Stimulated activated naive CD4-positive, alpha-beta T cell (primary cell): ENCODE measurements around the gene VCAN.

ENCODE experiments used
- DNase-seq, 6 experiments: peaks; one replicate each; lab custom pipeline; 2025; lab: John Stamatoyannopoulos, UW

Gene VCAN

GRCh38 chr5:83467371-83468035 is 4.0 kb upstream of the VCAN start:
- no peak for DNase-seq

DNA sequence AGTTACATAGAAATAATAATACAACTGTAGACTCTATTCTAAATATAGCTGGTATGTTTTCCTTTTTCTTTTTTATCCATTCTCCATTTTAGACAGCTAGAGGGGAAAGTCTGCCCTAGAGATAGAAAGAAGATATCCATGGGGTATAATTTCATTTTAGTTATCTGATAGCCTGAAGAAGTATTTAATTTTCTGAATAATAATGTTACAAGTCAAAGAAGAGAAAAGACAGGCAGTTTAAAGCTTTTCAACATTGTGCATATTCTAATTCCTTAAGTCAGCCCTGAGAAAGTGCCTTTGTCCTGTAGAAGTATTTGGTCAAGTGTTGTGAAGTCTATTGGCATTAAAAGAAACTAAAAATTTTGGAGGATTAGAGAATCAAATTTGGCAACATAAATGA is 2.5 kb upstream of the VCAN start:
- DNase-seq: no peak

DNA sequence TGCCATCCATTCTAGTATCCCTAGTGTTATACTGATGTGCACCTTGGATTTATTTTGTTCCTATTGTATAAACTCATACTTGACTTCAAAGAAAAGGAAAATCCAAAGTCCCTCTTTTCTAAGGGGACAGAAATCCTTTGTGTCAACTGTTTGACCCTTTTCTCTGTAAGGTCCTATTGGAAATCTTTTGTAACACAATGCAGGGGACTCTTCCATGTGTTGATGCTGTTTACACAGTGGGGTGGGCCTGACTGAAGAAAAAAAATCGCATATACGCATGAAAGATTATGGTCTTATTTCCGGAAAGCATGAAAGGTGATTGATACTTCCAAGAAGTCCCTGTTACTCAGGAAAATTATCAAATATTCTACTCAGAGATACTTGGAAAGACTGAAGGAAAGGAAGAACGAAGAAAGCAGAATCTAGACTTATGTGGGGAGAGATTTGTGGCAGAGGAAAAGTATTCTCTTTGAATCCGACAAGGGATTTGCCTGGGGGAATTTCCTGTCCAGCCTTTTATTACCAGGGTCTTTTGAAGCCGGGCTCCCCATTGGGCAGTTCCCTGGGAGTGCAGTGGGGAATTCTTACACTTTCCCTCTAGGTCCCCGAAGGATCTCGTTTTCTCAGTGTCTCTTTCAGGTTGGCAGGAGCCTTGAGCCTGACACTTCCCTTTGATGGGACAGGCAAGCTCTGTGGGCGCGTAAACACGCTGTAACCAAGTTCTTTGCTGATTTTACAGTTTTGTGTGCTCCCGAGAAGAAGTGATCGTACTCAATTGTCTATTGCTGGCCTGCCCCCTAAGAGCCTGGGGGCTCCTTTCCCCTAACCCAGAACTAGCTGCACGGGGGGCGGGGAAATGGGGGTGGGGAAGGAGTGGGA is 779 bp upstream of the VCAN start:
- no peak for DNase-seq

GRCh38 chr5:83472213-83472507 is 616 bp downstream of the VCAN start:
- DNase-seq: no peak

DNA sequence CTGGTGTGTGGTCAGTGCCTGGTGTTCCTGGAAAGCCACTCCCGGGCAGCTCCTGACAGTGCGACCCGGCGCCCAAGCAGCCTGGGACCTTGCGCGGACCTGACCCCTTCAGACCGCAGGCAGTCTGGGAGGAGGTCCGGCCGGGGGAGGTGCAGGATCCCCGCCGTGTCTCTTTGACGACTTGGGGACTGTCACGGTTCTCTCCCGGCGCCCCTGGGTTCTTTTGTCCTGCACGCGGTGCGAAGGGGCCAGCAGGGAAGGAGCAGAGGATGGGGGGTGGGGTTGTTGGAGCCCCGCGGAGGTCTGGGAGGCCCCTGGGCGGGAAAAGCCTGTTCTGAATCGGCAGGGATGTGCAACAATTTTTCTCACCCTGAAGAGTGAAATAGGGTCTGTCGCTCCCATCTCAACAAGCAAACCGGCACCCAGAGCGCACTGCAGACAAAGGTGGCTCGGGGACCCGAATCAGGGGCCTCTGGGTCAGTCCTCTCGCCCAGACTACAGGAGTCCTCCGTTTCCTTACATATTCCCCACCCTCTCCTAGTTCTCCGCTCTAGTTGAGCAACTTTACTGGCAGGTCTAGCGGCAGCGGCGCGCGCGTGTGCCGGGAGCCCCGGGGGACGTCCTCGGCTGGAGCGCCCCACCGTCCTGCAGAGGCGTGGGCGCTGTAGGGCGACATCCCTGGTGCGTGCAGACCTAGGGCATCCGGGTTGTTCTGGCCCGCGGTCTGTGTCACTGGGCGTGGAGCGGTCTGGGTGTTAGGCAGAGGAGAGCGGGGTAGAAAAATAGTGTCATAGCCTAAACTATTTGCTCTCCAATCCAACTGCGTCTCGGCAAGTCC is 1.2 kb downstream of the VCAN start:
- DNase-seq: no peak

- DNase-seq: peak in 3 of 6 experiments; percentile 14 to 39 (median 28)
These were observed 2.0 kb downstream of the VCAN start for GRCh38 chr5:83473346-83474160.

DNA sequence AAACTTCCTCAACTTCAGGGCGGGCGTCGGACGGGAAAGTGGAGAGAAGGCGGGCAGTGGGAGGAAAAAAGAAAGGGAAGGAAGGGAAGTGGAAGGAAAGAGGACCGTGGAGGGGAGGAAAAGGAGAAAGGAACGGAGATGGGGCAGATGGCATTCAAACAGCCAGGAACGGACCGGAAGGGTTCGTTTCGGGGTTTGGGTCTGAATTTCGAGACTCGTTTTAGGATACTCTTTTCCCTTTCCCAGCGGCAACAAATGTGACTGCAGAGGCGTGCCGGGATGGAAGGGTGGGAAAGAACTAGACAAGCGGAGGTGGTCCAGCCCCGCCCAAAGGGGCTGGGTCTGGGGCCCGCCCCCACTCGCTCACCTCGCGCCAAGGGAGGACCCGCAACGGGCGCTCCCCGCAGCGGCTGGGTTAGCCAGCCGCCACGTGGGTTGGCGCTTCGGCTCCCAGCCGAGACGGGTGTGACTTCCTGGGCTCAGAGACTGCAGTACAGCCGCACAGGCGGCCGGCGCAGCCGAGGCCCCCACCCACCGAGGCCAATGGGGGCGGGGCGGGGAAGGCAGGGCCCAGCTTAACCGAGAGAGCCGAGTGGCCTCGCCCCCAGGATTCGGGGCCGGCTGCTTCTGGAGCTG is 2.7 kb downstream of the VCAN start:
- DNase-seq: no peak

DNA sequence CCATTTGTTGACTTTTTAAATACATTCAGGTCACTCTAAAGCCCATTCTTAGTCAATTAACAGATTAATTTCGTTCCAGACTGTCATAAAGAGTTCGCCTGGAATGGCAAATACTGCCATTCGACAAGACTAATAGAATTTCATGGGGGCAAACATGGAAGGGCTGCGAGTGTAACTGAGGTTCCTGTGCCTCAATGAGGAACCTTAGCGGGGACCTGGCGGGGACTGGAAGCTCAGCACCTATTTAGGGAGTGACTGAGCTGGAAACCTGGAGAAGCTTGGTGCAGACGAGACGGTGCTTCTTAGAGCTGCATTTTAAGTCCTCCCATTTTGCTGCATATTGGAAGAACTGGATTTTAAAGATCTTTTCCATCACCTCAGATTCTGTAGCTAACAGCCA is 3.4 kb downstream of the VCAN start:
- no peak for DNase-seq

GRCh38 chr5:83475391-83475863 is 3.9 kb downstream of the VCAN start:
- no peak for DNase-seq

- DNase-seq: no peak
These were observed 4.6 kb downstream of the VCAN start for GRCh38 chr5:83475935-83476814.

DNA sequence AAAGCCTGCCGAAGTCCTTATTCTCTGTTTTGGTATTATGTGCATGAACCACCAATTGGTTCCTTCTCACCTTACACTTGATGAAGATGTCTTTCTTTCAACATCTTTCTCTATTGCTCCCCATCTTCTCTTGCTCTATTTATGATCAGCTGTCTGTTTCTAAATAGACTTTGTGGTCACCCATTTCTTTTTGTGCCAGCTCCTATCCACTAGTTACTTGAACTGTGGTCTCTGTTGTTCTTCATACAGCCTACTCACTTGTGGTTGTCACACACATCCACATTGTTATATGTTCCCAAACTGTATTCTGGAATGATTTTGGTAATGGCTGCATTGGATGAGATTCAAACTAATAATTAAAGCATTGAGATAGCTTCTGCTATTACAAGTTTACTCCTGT is 11.4 kb downstream of the VCAN start:
- DNase-seq: no peak

DNA sequence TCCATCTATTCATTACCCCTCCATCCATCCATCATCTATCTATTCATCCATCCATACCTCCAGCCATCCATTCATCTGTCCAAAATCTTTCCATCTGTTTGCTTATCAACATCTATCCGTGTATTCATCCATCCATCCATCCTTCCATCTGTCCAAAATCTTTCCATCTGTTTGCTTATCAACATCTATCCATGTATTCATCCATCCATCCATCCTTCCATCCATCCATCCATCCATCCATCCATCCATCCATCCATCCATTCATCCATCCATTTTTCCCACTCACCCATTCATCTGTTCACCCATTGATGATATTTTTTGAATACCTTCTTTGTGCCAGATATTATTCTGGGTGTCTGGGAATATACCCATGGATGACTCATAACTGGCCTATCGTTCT is 12.8 kb downstream of the VCAN start:
- DNase-seq: no peak

- DNase-seq: no peak
These were observed 14.3 kb downstream of the VCAN start for GRCh38 chr5:83485842-83486241.

DNA sequence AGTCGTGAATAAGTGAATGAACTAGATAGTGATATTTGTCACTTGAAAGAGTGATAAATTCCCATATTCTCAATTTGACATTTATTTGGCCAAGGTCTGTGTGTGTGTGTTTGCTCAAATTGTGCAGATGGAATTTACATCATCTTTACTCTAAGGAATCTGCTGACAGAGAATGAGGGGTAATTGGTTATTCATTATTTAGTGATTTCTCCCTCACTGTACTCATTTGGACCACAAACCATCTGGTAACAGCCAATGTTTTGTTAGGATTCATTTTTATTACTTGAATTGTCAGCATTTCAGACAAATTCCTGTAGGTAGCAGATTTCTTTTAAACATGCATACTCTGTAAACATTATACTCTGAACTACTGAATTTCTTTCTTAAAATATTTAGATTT is 15.6 kb downstream of the VCAN start:
- DNase-seq: no peak

GRCh38 chr5:83488271-83488670 is 16.7 kb downstream of the VCAN start:
- DNase-seq: no peak

- no peak for DNase-seq
These were observed 17.3 kb downstream of the VCAN start for GRCh38 chr5:83488821-83489220.

DNA sequence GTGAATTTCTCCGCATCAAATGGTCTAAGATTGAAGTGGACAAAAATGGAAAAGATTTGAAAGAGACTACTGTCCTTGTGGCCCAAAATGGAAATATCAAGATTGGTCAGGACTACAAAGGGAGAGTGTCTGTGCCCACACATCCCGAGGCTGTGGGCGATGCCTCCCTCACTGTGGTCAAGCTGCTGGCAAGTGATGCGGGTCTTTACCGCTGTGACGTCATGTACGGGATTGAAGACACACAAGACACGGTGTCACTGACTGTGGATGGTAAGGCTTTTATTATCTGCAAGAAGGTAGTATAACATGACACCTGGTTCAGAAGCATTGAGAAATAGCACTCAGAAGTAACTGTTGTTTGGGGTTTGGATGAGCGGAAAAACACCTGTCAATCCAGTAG is 18.7 kb downstream of the VCAN start:
- no peak for DNase-seq

DNA sequence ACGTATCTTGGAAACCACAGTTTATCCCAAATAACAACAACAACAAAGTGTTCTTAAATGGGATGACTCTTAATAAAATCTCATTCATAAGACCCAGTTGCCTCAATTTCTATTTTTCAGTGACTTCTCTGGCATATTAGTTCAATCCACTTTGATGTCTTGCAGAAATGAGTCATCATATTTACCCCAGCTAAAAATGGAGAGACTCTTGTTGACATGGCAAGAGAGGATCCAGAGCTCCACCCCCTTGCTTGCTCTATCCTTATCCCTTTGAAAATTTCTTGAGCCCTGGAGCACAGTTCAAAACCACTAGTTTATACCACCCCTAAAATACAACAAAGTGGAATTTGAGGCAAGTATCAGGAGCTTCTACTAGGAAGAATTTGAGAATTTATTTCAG is 20.8 kb downstream of the VCAN start:
- DNase-seq: no peak

DNA sequence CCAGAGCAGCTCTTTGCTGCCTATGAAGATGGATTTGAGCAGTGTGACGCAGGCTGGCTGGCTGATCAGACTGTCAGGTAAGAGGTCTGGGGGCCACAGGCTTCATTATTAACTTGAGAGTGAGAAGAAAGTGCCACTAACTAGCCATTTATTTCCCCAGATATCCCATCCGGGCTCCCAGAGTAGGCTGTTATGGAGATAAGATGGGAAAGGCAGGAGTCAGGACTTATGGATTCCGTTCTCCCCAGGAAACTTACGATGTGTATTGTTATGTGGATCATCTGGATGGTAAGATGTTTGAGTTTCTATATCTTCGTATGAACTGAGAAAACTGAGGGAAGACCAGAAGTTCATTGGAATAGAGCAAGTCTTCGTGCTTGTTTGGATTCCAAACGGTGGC is 22.1 kb downstream of the VCAN start:
- DNase-seq: no peak

DNA sequence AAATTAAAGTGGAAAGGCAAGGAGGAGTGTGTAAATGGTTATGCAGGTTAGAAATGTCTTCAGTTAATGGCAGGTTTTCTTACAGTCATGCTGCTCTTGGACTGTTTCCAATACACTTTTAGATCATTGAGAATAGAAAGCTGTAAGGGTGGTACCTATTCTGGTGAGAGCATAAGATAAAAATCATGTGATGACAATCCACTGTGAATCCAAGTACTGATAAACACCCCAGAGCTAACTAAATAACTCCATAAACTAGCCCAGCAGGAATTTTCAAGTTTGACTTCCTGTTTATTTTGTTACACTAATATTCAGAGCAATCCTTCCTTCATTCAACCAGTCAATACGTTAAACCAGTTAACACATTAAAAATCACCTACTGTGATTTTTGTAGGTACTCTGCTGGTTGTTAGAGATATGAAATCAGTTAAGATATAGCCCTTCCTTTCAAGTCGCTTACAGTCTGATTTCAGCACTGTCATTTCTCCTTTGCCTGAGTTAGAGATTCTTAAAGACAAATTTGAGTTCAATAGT is 22.6 kb downstream of the VCAN start:
- DNase-seq: no peak
